A673 (cell line): Measurements from ENCODE around the gene ASCL2. TPM values are rescaled to one million over a fixed set of nuclear protein-coding genes. Genes with fewer than 3 reads are reported as not detected.

Experiments used
- BruUV-seq: library from RNA; stranded (reverse); fragments of 400-500 nt; replicated peaks from 2 replicates; lab custom pipeline; 2021; lab: Mats Ljungman, UMichigan
- CTCF ChIA-PET: fragments of 300-600 bp; sonication (Branson Sonifier 250); formaldehyde crosslinking; loops from one replicate; lab custom pipeline; 2022; ENCODE audit warnings: antibody characterized with exemption; lab: Charles Lee
- POLR2A ChIA-PET: fragments of 300-600 bp; sonication (Branson Sonifier 250); formaldehyde crosslinking; loops from one replicate; lab custom pipeline; 2022; ENCODE audit warnings: antibody characterized with exemption; ENCODE audit not compliant: low non-redundant PET; lab: Charles Lee
- DNase-seq: peaks from one replicate; pipeline ENCODE4 v3.0.0-alpha.2; 2015; ENCODE audit warnings: low spot score
- H3K27ac ChIP-seq: fragments of 200-600 bp; sonication (generic); 2 replicates; pipeline ENCODE4 v1.5.1; 2016; ENCODE audit warnings: mixed run types, low read depth, mild to moderate bottlenecking, mixed read lengths, antibody characterized with exemption, low read length; ENCODE audit not compliant: poor library complexity, severe bottlenecking
- H3K27me3 ChIP-seq: fragments of 200-600 bp; sonication (generic); replicated peaks from 2 replicates; pipeline ENCODE4 v1.6.1; 2017; ENCODE audit warnings: mixed run types, low read depth, mild to moderate bottlenecking, mixed read lengths, antibody characterized with exemption, low read length; ENCODE audit not compliant: insufficient read depth, poor library complexity
- H3K36me3 ChIP-seq: fragments of 200-600 bp; sonication (generic); 2 replicates; pipeline ENCODE4 v1.6.1; 2016; ENCODE audit warnings: mixed run types, mild to moderate bottlenecking, mixed read lengths, antibody characterized with exemption, low read length; ENCODE audit not compliant: insufficient read depth, poor library complexity, severe bottlenecking
- H3K4me1 ChIP-seq: fragments of 200-600 bp; sonication (generic); 2 replicates; pipeline ENCODE4 v1.6.1; 2017; ENCODE audit warnings: mixed run types, mild to moderate bottlenecking, mixed read lengths, antibody characterized with exemption, low read length; ENCODE audit not compliant: insufficient read depth, poor library complexity, severe bottlenecking
- H3K4me3 ChIP-seq: fragments of 200-600 bp; sonication (generic); 2 replicates; pipeline ENCODE4 v1.5.1; 2016; ENCODE audit warnings: low read depth, mixed run types, mild to moderate bottlenecking, mixed read lengths, low read length; ENCODE audit not compliant: poor library complexity, severe bottlenecking
- H3K9me3 ChIP-seq: fragments of 200-600 bp; sonication (generic); 2 replicates; pipeline ENCODE4 v1.6.1; 2016; ENCODE audit warnings: mixed run types, low read depth, mild to moderate bottlenecking, mixed read lengths, antibody characterized with exemption, low read length; ENCODE audit not compliant: poor library complexity, severe bottlenecking
- CTCF ChIP-seq: fragments of 300-800, 200-600 bp; sonication (generic); conservative IDR thresholded peaks from 2 replicates; pipeline ENCODE4 v1.5.1; 2017; ENCODE audit warnings: low read depth, mild to moderate bottlenecking, antibody characterized with exemption, low read length, moderate library complexity, mixed read lengths
- EZH2 ChIP-seq: fragments of 200-600 bp; sonication (generic); IDR thresholded peaks from 2 replicates; pipeline ENCODE4 v1.6.1; 2017; ENCODE audit warnings: borderline replicate concordance, low read depth, mild to moderate bottlenecking, mixed read lengths, antibody characterized with exemption, low read length; ENCODE audit not compliant: poor library complexity, severe bottlenecking
- intact Hi-C: fragments of 100-400 bp; cut with micrococcal nuclease; formaldehyde crosslinking; loops from one replicate; pipeline ENCODE4 v1.10.0; 2022; ENCODE audit not compliant: unreplicated experiment
- total RNA-seq: library from RNA; stranded (reverse); gene quantifications from 2 replicates; pipeline ENCODE4 v1.2.3, GENCODE V29; 2021

Gene ASCL2
- total RNA-seq, 1 experiment from 2014 or later, result not detected

- no TSS peak for BruUV-seq
- Histone ChIP-seq H3K4me1 (no peaks in the 10 kb centered on the region), H3K9me3 (no peaks in the 10 kb centered on the region), H3K27ac (no peak overlapping the region), H3K27me3 (peaks cover 18% of the 10 kb centered on the region), H3K4me3 (no peak overlapping the region), H3K36me3 (no peaks in the 10 kb centered on the region)
- TF ChIP-seq EZH2 (no peak), CTCF (no peak)
- intact Hi-C loops, result no loop called here
- POLR2A ChIA-PET, result no interaction called here
- CTCF ChIA-PET, result no interaction called here
- DNase-seq, result no peak
Measured at GRCh38 chr11:2264366-2265053, 5.9 kb downstream of the ASCL2 start.

- H3K9me3 ChIP-seq, result no peaks in the 10 kb centered on the region
- H3K36me3 ChIP-seq, result no peaks in the 10 kb centered on the region
- BruUV-seq, result no TSS peak
- peaks cover 11% of the 10 kb centered on the region for H3K27me3 ChIP-seq
- no peak overlapping the region for H3K27ac ChIP-seq
- intact Hi-C loops, result no loop called here
- no peaks in the 10 kb centered on the region for H3K4me1 ChIP-seq
- POLR2A ChIA-PET, result no interaction called here
- no peak for TF ChIP-seq CTCF
- no peak for TF ChIP-seq EZH2
- H3K4me3 ChIP-seq, result no peak overlapping the region
- DNase-seq, result no peak
- CTCF ChIA-PET, result interaction anchor here (0.6 kb wide), 1 partner anchor 125 kb away, joined by 8 read pairs; no protein-coding TSS in a partner anchor
Measured at GRCh38 chr11:2263724-2264360, 6.5 kb downstream of the ASCL2 start.

DNA sequence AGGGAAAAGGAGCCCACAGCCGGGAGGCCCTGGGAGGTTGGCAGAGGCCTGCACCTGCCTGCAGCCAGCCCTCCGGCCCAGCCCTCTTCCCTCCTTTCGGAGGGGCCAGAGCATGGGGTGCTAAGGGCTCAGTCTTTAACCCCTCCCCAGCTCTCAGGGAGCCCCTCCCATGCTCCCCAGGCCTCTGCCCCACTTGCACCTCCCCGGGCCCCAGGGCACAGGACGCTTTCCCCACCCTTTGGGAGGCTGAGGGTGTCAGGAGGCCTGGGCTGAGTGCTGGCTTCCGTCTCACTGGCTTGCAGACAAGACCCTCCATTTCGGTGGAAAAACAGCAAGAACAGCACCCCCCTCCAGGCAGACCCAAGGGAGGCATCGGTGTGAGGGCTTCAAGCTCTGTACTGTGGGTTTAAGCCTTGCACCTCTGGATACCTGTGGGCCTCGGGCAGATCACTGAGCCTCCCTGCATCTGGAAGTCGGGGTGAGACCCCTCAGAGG, 7.3 kb downstream of the ASCL2 start:
- DNase-seq, result no peak
- no peaks in the 10 kb centered on the region for H3K36me3 ChIP-seq
- peaks cover 4% of the 10 kb centered on the region for H3K27me3 ChIP-seq
- BruUV-seq, result no TSS peak
- TF ChIP-seq EZH2, result no peak
- no peak for TF ChIP-seq CTCF
- H3K4me1 ChIP-seq, result no peaks in the 10 kb centered on the region
- ChIA-PET POLR2A (no interaction called here), CTCF (interaction anchor here (0.6 kb wide), 1 partner anchor 124 kb away, joined by 8 read pairs; no protein-coding TSS in a partner anchor)
- intact Hi-C loops, result no loop called here
- H3K27ac ChIP-seq, result no peak overlapping the region
- H3K4me3 ChIP-seq, result no peak overlapping the region
- H3K9me3 ChIP-seq, result no peaks in the 10 kb centered on the region
